Heart left ventricle (tissue), 13 donors: ENCODE results near the gene SUSD4.

Source experiments
- CTCF ChIP-seq, 12 donors: fragments of 200-600 bp; sonication (generic) in 4 of 12; IDR thresholded peaks; one replicate each; pipeline versions ENCODE4 v1.5.0 to v1.8.0; 2018 to 2022; ENCODE audit warnings: antibody characterized with exemption in 12 of 12, mild to moderate bottlenecking in 5 of 12
- POLR2A ChIP-seq, 2 donors: fragments of 450-650 bp; IDR thresholded peaks; one replicate each; pipeline ENCODE4 v1.6.1; 2017; ENCODE audit warnings: antibody characterized with exemption in 2 of 2, mild to moderate bottlenecking in 2 of 2, moderate library complexity in 2 of 2
- donor health status: ischemic (EF 13 %, LVEDD 7.1; RV severe dilation, severe dysfunction).
- donor health status: DM: no; HTN: yes; CAD: no.
- donor health status: DM: no; HTN: no; CAD: no.
- donor health status: ischemic (EF 25% LVEDD 6.9; RV normal size, moderate dysfunction).
- donor health status: ischemic (EF 25% LVEDD 5.7; RV mildly dilated, moderate dysfunction).
- donor health status: ischemic (EF 35%, LVEDD 5.7; RV mildly dilated, moderate dysfunction).
- donor health status: nonischemic (EF 11% LVEDD 7.7; RV severe dilation, severe dysfunction).
- donor health status: DM: yes; HTN: yes; CAD: no.
- donor health status: PGD.
- donor health status: ischemic (EF 29% LVEDD 5.4; RV normal size, mild dysfunction).
- donor health status: nonischemic (EF 23%, LVEDD 6.1; RV moderate dilation, normal function).

DNA sequence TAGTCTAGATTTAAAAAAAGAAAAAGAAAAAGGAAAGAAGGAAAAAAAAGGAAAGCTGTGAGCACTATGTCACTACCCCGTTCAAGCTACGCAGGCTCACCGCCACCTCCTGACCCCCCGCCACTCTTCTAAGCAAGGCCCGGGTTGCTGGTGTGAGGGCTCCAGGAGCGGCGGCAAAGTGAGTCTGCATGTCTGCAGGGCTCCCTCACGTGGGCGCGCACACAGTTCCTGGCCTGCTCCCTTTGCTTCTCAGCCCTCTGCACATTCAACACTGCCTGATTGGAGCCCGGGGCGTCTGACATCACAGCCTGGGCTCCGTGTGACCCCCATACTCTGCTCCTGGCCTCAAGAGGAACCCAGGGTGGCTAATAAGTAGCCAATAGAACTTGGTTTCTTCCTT lies 139.5 kb downstream of the SUSD4 start:
- TF ChIP-seq CTCF (IDR thresholded peaks at IDR 0.05) (no peak), POLR2A (IDR thresholded peaks at IDR 0.05) (no peak)
